ENCODE measurements around the gene LCTL. TPM values are rescaled to one million over a fixed set of nuclear protein-coding genes. Genes with fewer than 3 reads are reported as not detected.
A peak's percentile ranks its signal among the peaks of the same experiment; 100 is the strongest.

The LCTL gene
- total RNA-seq, 2 donors from 2014 or later: not detected

DNA sequence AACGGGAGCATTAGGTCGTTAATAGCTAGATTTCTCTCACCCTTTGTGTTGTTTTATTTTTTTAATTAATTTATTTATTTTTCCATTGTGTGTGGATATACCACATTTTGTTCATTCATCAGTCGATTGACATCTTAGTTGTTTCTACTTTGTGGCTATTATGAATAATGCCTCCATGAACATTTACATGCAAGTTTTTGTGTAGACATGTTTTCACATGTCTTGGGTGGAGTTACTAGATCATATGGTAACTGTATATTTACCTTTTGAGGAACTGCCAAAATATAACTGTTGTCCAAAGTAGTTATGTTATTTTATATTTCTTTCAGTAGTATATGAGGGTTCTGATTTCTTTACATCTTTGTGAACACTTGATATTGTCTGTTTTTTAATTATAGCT, 41.9 kb downstream of the LCTL start:
- TF ChIP-seq, protein P1, sequence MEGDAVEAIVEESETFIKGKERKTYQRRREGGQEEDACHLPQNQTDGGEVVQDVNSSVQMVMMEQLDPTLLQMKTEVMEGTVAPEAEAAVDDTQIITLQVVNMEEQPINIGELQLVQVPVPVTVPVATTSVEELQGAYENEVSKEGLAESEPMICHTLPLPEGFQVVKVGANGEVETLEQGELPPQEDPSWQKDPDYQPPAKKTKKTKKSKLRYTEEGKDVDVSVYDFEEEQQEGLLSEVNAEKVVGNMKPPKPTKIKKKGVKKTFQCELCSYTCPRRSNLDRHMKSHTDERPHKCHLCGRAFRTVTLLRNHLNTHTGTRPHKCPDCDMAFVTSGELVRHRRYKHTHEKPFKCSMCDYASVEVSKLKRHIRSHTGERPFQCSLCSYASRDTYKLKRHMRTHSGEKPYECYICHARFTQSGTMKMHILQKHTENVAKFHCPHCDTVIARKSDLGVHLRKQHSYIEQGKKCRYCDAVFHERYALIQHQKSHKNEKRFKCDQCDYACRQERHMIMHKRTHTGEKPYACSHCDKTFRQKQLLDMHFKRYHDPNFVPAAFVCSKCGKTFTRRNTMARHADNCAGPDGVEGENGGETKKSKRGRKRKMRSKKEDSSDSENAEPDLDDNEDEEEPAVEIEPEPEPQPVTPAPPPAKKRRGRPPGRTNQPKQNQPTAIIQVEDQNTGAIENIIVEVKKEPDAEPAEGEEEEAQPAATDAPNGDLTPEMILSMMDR (IDR thresholded peaks at IDR 0.05): no peak
- DNase-seq (ENCODE audit: low spot score) (no peak), ATAC-seq (ENCODE audit: insufficient number of reproducible peaks, low FRiP score, low read depth) (no peak)
- H3K27ac ChIP-seq: no peak overlapping the region
- H3K4me1 ChIP-seq (ENCODE audit: control insufficient read depth in 1 of 2, low read depth in 2 of 2): no peaks in the 10 kb centered on the region
- no peaks in the 10 kb centered on the region for H3K27me3 ChIP-seq (replicated peaks; ENCODE audit: insufficient read depth)
- no peak overlapping the region for H3K4me3 ChIP-seq
- H3K36me3 ChIP-seq: peaks cover 10% of the 10 kb centered on the region
- no peaks in the 10 kb centered on the region for H3K9me3 ChIP-seq

DNA sequence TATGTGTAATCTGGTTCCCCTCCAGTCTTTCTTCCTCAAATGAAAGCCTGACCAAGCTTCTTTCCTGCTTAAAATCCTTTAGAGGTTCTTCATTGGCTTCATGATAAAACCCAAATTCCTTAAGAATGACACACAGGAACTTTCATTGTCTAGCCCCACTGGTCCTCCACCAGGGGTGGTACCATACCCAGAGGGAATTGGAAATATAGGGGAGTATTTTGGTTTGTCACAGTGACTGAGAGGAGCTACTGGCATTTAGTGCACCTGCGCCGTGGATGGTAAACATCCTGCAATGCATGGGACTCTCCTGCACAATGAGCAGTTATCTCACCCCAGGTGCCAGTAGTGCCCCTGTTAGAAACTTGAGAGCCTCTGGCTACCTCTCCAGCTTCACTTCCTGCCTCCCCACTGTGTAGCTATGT, 49.9 kb downstream of the LCTL start:
- Histone ChIP-seq H3K4me3 (no peak overlapping the region), H3K36me3 (peaks cover 2% of the 10 kb centered on the region), H3K27ac (no peak overlapping the region), H3K4me1 (ENCODE audit: control insufficient read depth in 1 of 2, low read depth in 2 of 2) (no peaks in the 10 kb centered on the region), H3K9me3 (no peaks in the 10 kb centered on the region), H3K27me3 (replicated peaks; ENCODE audit: insufficient read depth) (no peaks in the 10 kb centered on the region)
- ATAC-seq (ENCODE audit: insufficient number of reproducible peaks, low FRiP score, low read depth) (no peak), DNase-seq (ENCODE audit: low spot score) (no peak)
- TF ChIP-seq, protein P1 (IDR thresholded peaks at IDR 0.05): no peak

DNA sequence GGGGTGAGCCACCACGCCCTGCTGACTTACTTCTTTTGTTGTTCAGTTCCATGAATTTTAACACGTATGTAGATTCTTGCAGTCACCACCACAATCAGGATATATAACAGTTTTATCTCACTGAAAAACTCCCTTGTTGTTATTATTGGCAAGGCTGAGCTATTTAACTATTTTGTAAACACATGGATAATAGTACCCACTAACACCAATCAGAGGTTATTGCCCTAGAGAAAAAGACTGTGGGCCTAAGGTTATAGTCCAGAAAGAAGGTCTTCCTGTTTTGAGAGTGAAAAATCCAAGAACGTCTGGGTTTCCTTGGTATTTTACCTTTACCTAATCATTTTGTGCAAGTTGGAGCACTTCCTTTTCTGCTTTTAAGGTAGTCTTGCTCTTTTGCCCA, 51.2 kb downstream of the LCTL start:
- ATAC-seq (ENCODE audit: insufficient number of reproducible peaks, low FRiP score, low read depth) (no peak), DNase-seq (ENCODE audit: low spot score) (no peak)
- Histone ChIP-seq H3K4me3 (no peak overlapping the region), H3K4me1 (ENCODE audit: control insufficient read depth in 1 of 2, low read depth in 2 of 2) (no peaks in the 10 kb centered on the region), H3K9me3 (no peaks in the 10 kb centered on the region), H3K27ac (no peak overlapping the region), H3K27me3 (replicated peaks; ENCODE audit: insufficient read depth) (no peaks in the 10 kb centered on the region), H3K36me3 (no peaks in the 10 kb centered on the region)
- TF ChIP-seq, protein P1 (IDR thresholded peaks at IDR 0.05): no peak

DNA sequence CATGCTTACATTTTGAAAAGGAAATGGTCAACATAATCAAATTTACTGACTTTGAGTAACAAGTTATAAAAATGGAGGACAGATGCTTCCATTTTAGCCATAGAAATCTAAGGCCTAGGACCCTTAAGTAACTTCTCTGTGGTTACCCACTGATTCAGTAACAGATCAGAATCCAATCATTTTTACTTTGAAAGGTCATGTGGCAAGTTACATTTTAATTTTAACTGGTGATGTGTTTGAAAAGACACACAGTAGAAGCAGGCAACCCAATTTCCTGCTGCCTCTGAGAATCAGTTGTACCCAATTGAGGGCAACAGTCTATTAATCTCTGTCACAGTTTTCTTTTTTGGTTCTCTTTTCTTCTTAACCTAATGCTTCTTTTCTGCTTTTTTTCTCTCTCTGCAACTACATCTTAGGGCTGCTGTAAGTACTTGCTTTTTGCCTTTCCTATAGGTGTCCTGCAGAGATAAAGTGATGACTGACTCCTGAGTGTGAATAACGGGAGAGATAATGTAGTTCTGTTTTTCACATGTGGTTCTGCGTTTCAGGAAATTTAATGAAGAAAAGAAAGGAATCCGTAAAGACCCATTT, 57.4 kb downstream of the LCTL start:
- peaks cover 8 to 15% of the 10 kb centered on the region in 2 donors for H3K4me1 ChIP-seq (ENCODE audit: control insufficient read depth in 1 of 2, low read depth in 2 of 2)
- TF ChIP-seq, protein P1 (IDR thresholded peaks at IDR 0.05): no peak
- no peaks in the 10 kb centered on the region for H3K27me3 ChIP-seq (replicated peaks; ENCODE audit: insufficient read depth)
- no peaks in the 10 kb centered on the region for H3K36me3 ChIP-seq
- no peak for ATAC-seq (ENCODE audit: insufficient number of reproducible peaks, low FRiP score, low read depth)
- no peak overlapping the region for H3K27ac ChIP-seq
- no peak overlapping the region for H3K4me3 ChIP-seq
- DNase-seq (ENCODE audit: low spot score): no peak
- no peaks in the 10 kb centered on the region for H3K9me3 ChIP-seq

- H3K4me1 ChIP-seq (ENCODE audit: control insufficient read depth in 1 of 2, low read depth in 2 of 2): peaks cover 13 to 27% of the 10 kb centered on the region in 2 donors
- no peak for ATAC-seq (ENCODE audit: insufficient number of reproducible peaks, low FRiP score, low read depth)
- no peaks in the 10 kb centered on the region for H3K9me3 ChIP-seq
- H3K4me3 ChIP-seq: peak overlapping the region; percentile 95
- H3K36me3 ChIP-seq: peaks cover 10% of the 10 kb centered on the region
- TF ChIP-seq, protein P1 (IDR thresholded peaks at IDR 0.05): no peak
- no peaks in the 10 kb centered on the region for H3K27me3 ChIP-seq (replicated peaks; ENCODE audit: insufficient read depth)
- DNase-seq (ENCODE audit: low spot score): no peak
- H3K27ac ChIP-seq: peak overlapping the region; percentile 92 to 97
Measured at GRCh38 chr15:66505818-66506217, 60.0 kb downstream of the LCTL start.
